GM12875 (cell line): Measurements from ENCODE around the gene ZNF469.

Source experiments
- H3K4me3 ChIP-seq: one replicate; pipeline ENCODE4 v1.5.1; 2011; ENCODE audit warnings: low read depth, low read length, control low read depth
- CTCF ChIP-seq: IDR thresholded peaks from 2 replicates; pipeline ENCODE4 v1.5.1; 2011; ENCODE audit warnings: low read depth, mild to moderate bottlenecking, control low read depth, inconsistent platforms, low read length, moderate library complexity, borderline replicate concordance; ENCODE audit not compliant: insufficient read depth

The ZNF469 gene

GRCh38 chr16:88430185-88430523 lies 47.4 kb downstream of the ZNF469 start:
- no peak for TF ChIP-seq CTCF
- peak overlapping the region; percentile 66 for H3K4me3 ChIP-seq

GRCh38 chr16:88430524-88431446 lies 48.0 kb downstream of the ZNF469 start:
- peak overlapping the region; percentile 66 for H3K4me3 ChIP-seq
- no peak for TF ChIP-seq CTCF

GRCh38 chr16:88431651-88432050 lies 48.9 kb downstream of the ZNF469 start:
- H3K4me3 ChIP-seq, result no peak overlapping the region
- no peak for TF ChIP-seq CTCF

- TF ChIP-seq CTCF, result no peak
- H3K4me3 ChIP-seq, result no peak overlapping the region
Observed at GRCh38 chr16:88432174-88432573, 49.4 kb downstream of the ZNF469 start.
